ENCODE data around the gene SRP54.
"Not testable (repeated sequence)": the region's sequence is repeated elsewhere in the genome, so short reads cannot be mapped to it uniquely, and the experiment has no call there.

The SRP54 gene

GRCh38 chr14:34982421-34983147 lies at the start of gene SRP54:
Gene SRP54 (plus strand): TSS chr14:34982992. CDS start chr14:34996710, 13,718 bp downstream.
- in situ Hi-C loops (cut with HindIII; ENCODE audit: low sequenced_read_pairs), result no loop called here

GRCh38 chr14:34933301-34933700 lies 49.5 kb upstream of the SRP54 start:
- in situ Hi-C loops (cut with HindIII; ENCODE audit: low sequenced_read_pairs), result no loop called here

GRCh38 chr14:34935488-34935887 lies 47.3 kb upstream of the SRP54 start:
- in situ Hi-C loops (cut with HindIII; ENCODE audit: low sequenced_read_pairs), result no loop called here

- in situ Hi-C loops (cut with HindIII; ENCODE audit: low sequenced_read_pairs), result no loop called here
Measured at GRCh38 chr14:34937442-34937841, 45.4 kb upstream of the SRP54 start.

- in situ Hi-C loops (cut with HindIII; ENCODE audit: low sequenced_read_pairs), result no loop called here
Measured at GRCh38 chr14:34937876-34938275, 44.9 kb upstream of the SRP54 start.

- in situ Hi-C loops (cut with HindIII; ENCODE audit: low sequenced_read_pairs), result no loop called here
Measured at GRCh38 chr14:34943506-34943905, 39.3 kb upstream of the SRP54 start.

- in situ Hi-C loops (cut with HindIII; ENCODE audit: low sequenced_read_pairs), result no loop called here
Measured at GRCh38 chr14:34944744-34945143, 38.0 kb upstream of the SRP54 start.

GRCh38 chr14:34946699-34947098 lies 36.1 kb upstream of the SRP54 start:
- in situ Hi-C loops (cut with HindIII; ENCODE audit: low sequenced_read_pairs), result no loop called here

GRCh38 chr14:34951286-34951685 lies 31.5 kb upstream of the SRP54 start:
- in situ Hi-C loops (cut with HindIII; ENCODE audit: low sequenced_read_pairs), result no loop called here

- in situ Hi-C loops (cut with HindIII; ENCODE audit: low sequenced_read_pairs), result no loop called here
Measured at GRCh38 chr14:34956931-34957330, 25.9 kb upstream of the SRP54 start.

- in situ Hi-C loops (cut with HindIII; ENCODE audit: low sequenced_read_pairs), result no loop called here
Measured at GRCh38 chr14:34957771-34958286, 25.0 kb upstream of the SRP54 start.

- in situ Hi-C loops (cut with HindIII; ENCODE audit: low sequenced_read_pairs), result not testable (repeated sequence)
Measured at GRCh38 chr14:34962106-34962505, 20.7 kb upstream of the SRP54 start.

- in situ Hi-C loops (cut with HindIII; ENCODE audit: low sequenced_read_pairs), result no loop called here
Measured at GRCh38 chr14:34964977-34965764, 17.6 kb upstream of the SRP54 start.

- in situ Hi-C loops (cut with HindIII; ENCODE audit: low sequenced_read_pairs), result no loop called here
Measured at GRCh38 chr14:34965912-34966311, 16.9 kb upstream of the SRP54 start.

GRCh38 chr14:34966413-34966812 lies 16.4 kb upstream of the SRP54 start:
- in situ Hi-C loops (cut with HindIII; ENCODE audit: low sequenced_read_pairs), result no loop called here

- in situ Hi-C loops (cut with HindIII; ENCODE audit: low sequenced_read_pairs), result no loop called here
Measured at GRCh38 chr14:34970665-34971064, 12.1 kb upstream of the SRP54 start.

- in situ Hi-C loops (cut with HindIII; ENCODE audit: low sequenced_read_pairs), result no loop called here
Measured at GRCh38 chr14:34971381-34971780, 11.4 kb upstream of the SRP54 start.

GRCh38 chr14:34971801-34972200 lies 11.0 kb upstream of the SRP54 start:
- in situ Hi-C loops (cut with HindIII; ENCODE audit: low sequenced_read_pairs), result no loop called here

GRCh38 chr14:34978444-34978843 lies 4.3 kb upstream of the SRP54 start:
- in situ Hi-C loops (cut with HindIII; ENCODE audit: low sequenced_read_pairs), result no loop called here

- in situ Hi-C loops (cut with HindIII; ENCODE audit: low sequenced_read_pairs), result no loop called here
Measured at GRCh38 chr14:34980337-34980900, 2.4 kb upstream of the SRP54 start.

- in situ Hi-C loops (cut with HindIII; ENCODE audit: low sequenced_read_pairs), result no loop called here
Measured at GRCh38 chr14:34981743-34982420, 910 bp upstream of the SRP54 start.
